HL-60/S4 treated with phorbol 12-myristate 13-acetate at 8.2 ng/mL for 4 days and 3 days (cell line): ENCODE measurements around the gene RABGAP1.

Experiments used
- in situ Hi-C: fragments of 300-500 bp; cut with MboI; formaldehyde crosslinking; loops from 2 replicates; pipeline ENCODE4 v1.15.0; 2022; ENCODE audit warnings: low sequenced_read_pairs

Gene RABGAP1

GRCh38 chr9:123107639-123108285 lies 166.9 kb downstream of the RABGAP1 start:
- in situ Hi-C loops: no loop called here

- in situ Hi-C loops: no loop called here
These were observed 168.2 kb downstream of the RABGAP1 start for GRCh38 chr9:123108976-123109375.

- in situ Hi-C loops: no loop called here
These were observed 168.9 kb downstream of the RABGAP1 start for GRCh38 chr9:123109540-123110279.

GRCh38 chr9:123111427-123112014 lies 170.7 kb downstream of the RABGAP1 start:
- in situ Hi-C loops: no loop called here

- in situ Hi-C loops: no loop called here
These were observed 171.5 kb downstream of the RABGAP1 start for GRCh38 chr9:123112015-123112975.

GRCh38 chr9:123113185-123113584 lies 172.4 kb downstream of the RABGAP1 start:
- in situ Hi-C loops: no loop called here

GRCh38 chr9:123115146-123115913 lies 174.5 kb downstream of the RABGAP1 start:
- in situ Hi-C loops: no loop called here

GRCh38 chr9:123116036-123116435 lies 175.2 kb downstream of the RABGAP1 start:
- in situ Hi-C loops: no loop called here

- in situ Hi-C loops: no loop called here
These were observed 178.7 kb downstream of the RABGAP1 start for GRCh38 chr9:123119566-123119965.

- in situ Hi-C loops: no loop called here
These were observed 179.3 kb downstream of the RABGAP1 start for GRCh38 chr9:123120131-123120530.

GRCh38 chr9:123120953-123121352 lies 180.1 kb downstream of the RABGAP1 start:
- in situ Hi-C loops: no loop called here

GRCh38 chr9:123121457-123121856 lies 180.6 kb downstream of the RABGAP1 start:
- in situ Hi-C loops: no loop called here

GRCh38 chr9:123127512-123128075 lies 186.8 kb downstream of the RABGAP1 start:
- in situ Hi-C loops: no loop called here

GRCh38 chr9:123128591-123128990 lies 187.8 kb downstream of the RABGAP1 start:
- in situ Hi-C loops: no loop called here

- in situ Hi-C loops: no loop called here
These were observed 188.6 kb downstream of the RABGAP1 start for GRCh38 chr9:123129423-123129822.

- in situ Hi-C loops: no loop called here
These were observed 190.4 kb downstream of the RABGAP1 start for GRCh38 chr9:123131258-123131657.

GRCh38 chr9:123131993-123132392 lies 191.2 kb downstream of the RABGAP1 start:
- in situ Hi-C loops: no loop called here

GRCh38 chr9:123132696-123133095 lies 191.9 kb downstream of the RABGAP1 start:
- in situ Hi-C loops: no loop called here

GRCh38 chr9:123135430-123135829 lies 194.6 kb downstream of the RABGAP1 start:
- in situ Hi-C loops: no loop called here

- in situ Hi-C loops: no loop called here
These were observed 197.3 kb downstream of the RABGAP1 start for GRCh38 chr9:123138163-123138562.
